Keratinocyte (primary cell): ENCODE results near the gene FAM120B. TPM values are rescaled to one million over a fixed set of nuclear protein-coding genes. Genes with fewer than 3 reads are reported as not detected.

Experiments
- DNase-seq: peaks from one replicate; pipeline ENCODE4 v3.0.0-alpha.2; 2011; ENCODE audit warnings: low read depth, missing footprints, low spot score
- FAIRE-seq: peaks from 2 replicates; lab custom pipeline; 2011; peaks lifted over from hg19 to GRCh38; lab: Jason Lieb, UNC
- H2AFZ ChIP-seq: 2 replicates; pipeline ENCODE4 v1.6.0; 2012; ENCODE audit warnings: low read length, control low read depth, inconsistent platforms; ENCODE audit not compliant: control insufficient read depth
- H3K27ac ChIP-seq: 2 replicates; pipeline ENCODE4 v1.5.1; 2011; ENCODE audit warnings: low read length; ENCODE audit not compliant: control insufficient read depth, insufficient read depth
- H3K27me3 ChIP-seq: 3 replicates; pipeline ENCODE4 v1.6.0; 2011; ENCODE audit warnings: low read length; ENCODE audit not compliant: control insufficient read depth, insufficient read depth; ENCODE audit errors: extremely low read depth
- H3K36me3 ChIP-seq, 2 experiments: 2 replicates in 1 of 2; 3 replicates in 1 of 2; pipeline ENCODE4 v1.5.1; 2011; ENCODE audit warnings: low read length in 2 of 2, mild to moderate bottlenecking in 1 of 2; ENCODE audit not compliant: control insufficient read depth in 2 of 2, insufficient read depth in 2 of 2; ENCODE audit errors: extremely low read depth in 1 of 2
- H3K4me1 ChIP-seq: 3 replicates; pipeline ENCODE4 v1.5.1; 2011; ENCODE audit warnings: low read length; ENCODE audit not compliant: control insufficient read depth, insufficient read depth; ENCODE audit errors: extremely low read depth
- H3K4me2 ChIP-seq: 3 replicates; pipeline ENCODE4 v1.6.0; 2011; ENCODE audit warnings: low read depth, low read length; ENCODE audit not compliant: control insufficient read depth, insufficient read depth; ENCODE audit errors: extremely low read depth
- H3K4me3 ChIP-seq, 3 experiments: fragments of 200-600 bp in 1 of 3; sonication (generic) in 1 of 3; 2 replicates in 2 of 3; 3 replicates in 1 of 3; pipeline ENCODE4 v1.5.1; 2011 to 2016; ENCODE audit warnings: low read length in 3 of 3, mild to moderate bottlenecking in 3 of 3, control low read depth in 2 of 3, inconsistent platforms in 1 of 3, low read depth in 1 of 3, mixed read lengths in 1 of 3, mixed run types in 1 of 3, moderate library complexity in 1 of 3; ENCODE audit not compliant: control insufficient read depth in 2 of 3, insufficient read depth in 2 of 3; ENCODE audit errors: extremely low read depth in 1 of 3
- H3K79me2 ChIP-seq: 2 replicates; pipeline ENCODE4 v1.6.0; 2012; ENCODE audit warnings: low read length; ENCODE audit not compliant: control insufficient read depth, insufficient read depth
- H3K9ac ChIP-seq: 3 replicates; pipeline ENCODE4 v1.6.0; 2011; ENCODE audit warnings: low read length; ENCODE audit not compliant: control insufficient read depth, insufficient read depth; ENCODE audit errors: extremely low read depth
- H3K9me1 ChIP-seq: 3 replicates; pipeline ENCODE4 v1.6.0; 2011; ENCODE audit warnings: low read length; ENCODE audit not compliant: control insufficient read depth, insufficient read depth; ENCODE audit errors: extremely low read depth
- H3K9me3 ChIP-seq: 2 replicates; pipeline ENCODE4 v1.5.1; 2012; ENCODE audit warnings: low read depth, low read length; ENCODE audit not compliant: control insufficient read depth
- H4K20me1 ChIP-seq: 3 replicates; pipeline ENCODE4 v1.6.0; 2011; ENCODE audit warnings: low read length; ENCODE audit not compliant: control insufficient read depth, insufficient read depth; ENCODE audit errors: extremely low read depth
- EZH2 ChIP-seq: IDR thresholded peaks from one replicate; pipeline ENCODE4 v1.6.1; 2012; ENCODE audit warnings: inconsistent platforms, mild to moderate bottlenecking, low read length, moderate library complexity
- dilution Hi-C: fragments of 300-500 bp; cut with MboI; formaldehyde crosslinking; loops from one replicate; pipeline ENCODE4 v1.7.0; 2020; ENCODE audit warnings: low sequenced_read_pairs; ENCODE audit not compliant: extremely low pct_ligation_motif_present
- polyA plus RNA-seq, 5 experiments: library from polyadenylated mRNA; depleted of rRNA in 3 of 5; stranded (reverse) in 3 of 5; stranded (forward) in 1 of 5; unstranded in 1 of 5; fragments of >200 nt; gene quantifications; 1 replicate in 1 of 5; 2 replicates in 3 of 5; 3 replicates in 1 of 5; pipeline versions ENCODE4 v1.2.1 to v1.2.3, GENCODE V29; 2011 to 2012; ENCODE audit warnings: missing spikeins in 2 of 5, low read depth in 1 of 5, low replicate concordance in 1 of 5
- TF ChIP-seq, protein P1 (sequence below), 3 experiments: IDR thresholded peaks in 1 of 3; conservative IDR thresholded peaks in 1 of 3; optimal IDR thresholded peaks in 1 of 3; 2 replicates in 2 of 3; 3 replicates in 1 of 3; pipeline versions ENCODE3 to v1.5.1; 2011; ENCODE audit warnings: low read length in 3 of 3, mild to moderate bottlenecking in 3 of 3, moderate library complexity in 2 of 3, control low read depth in 1 of 3, inconsistent platforms in 1 of 3; ENCODE audit not compliant: insufficient read depth in 2 of 3; ENCODE audit errors: extremely low read depth in 1 of 3

FAM120B gene
- polyA plus RNA-seq, 1 donor (not counting 4 experiments of a cell fraction or from before 2014, with no cell fraction given), result 17.4 TPM

DNA sequence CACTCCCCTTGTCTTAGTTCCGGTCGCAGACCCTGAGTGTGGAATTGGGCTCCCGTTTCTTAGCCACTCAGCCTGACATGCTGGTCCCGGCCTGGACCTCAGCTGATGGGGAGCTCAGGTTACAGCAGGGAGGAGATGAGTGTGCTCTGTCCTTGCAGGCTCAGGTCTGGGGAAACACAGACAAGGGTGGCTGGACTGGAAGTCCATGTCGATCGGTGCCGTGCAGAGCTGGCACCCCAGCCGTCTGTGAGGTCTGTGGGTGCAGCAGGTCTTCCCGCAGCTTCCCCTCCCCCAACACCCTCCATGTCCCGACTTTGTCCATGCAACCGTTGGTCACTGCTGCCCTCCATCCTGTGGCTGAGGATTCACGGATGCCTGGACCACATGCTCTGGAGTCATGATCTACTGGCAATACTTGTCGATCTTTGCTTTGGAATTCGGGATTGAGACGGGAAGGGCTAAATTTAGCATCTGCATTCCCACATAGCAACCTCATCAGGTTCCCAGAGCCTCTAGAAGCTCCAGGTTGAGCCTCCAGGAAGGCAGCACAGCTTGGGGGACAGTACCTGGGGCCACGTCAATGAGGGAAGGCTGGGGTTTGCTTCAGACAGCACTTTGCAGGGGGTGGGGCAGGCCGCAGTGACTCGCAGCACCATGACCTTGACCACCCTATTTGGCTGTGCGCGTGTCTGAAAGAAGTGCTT lies 127.7 kb downstream of the FAM120B start:
- Histone ChIP-seq H3K27me3 (no peaks in the 10 kb centered on the region), H3K9ac (no peak overlapping the region)

DNA sequence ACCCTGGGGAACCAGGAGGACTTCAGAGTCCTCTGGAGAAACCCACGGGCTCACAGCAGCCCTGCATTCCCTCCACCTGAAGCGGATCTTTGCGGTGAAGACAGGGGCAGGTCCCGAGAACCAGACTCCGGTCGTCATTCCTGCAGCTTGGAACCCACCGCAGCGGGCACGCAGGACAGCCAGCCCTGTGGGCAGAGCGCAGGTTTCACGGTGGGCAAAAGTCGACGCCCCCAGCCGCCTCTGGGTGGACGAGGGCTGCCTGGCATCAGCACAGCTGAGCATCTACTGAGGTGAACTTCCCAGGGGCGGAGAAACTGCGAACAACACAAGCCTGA lies 128.2 kb downstream of the FAM120B start:
- H3K36me3 ChIP-seq, result no peaks in the 10 kb centered on the region
- peaks cover 16% of the 10 kb centered on the region for H3K4me1 ChIP-seq
- no peak overlapping the region for H3K27ac ChIP-seq
- H3K79me2 ChIP-seq, result no peaks in the 10 kb centered on the region
- no peak overlapping the region for H2AFZ ChIP-seq
- no peak for DNase-seq
- no peak for TF ChIP-seq EZH2
- TF ChIP-seq, protein P1, sequence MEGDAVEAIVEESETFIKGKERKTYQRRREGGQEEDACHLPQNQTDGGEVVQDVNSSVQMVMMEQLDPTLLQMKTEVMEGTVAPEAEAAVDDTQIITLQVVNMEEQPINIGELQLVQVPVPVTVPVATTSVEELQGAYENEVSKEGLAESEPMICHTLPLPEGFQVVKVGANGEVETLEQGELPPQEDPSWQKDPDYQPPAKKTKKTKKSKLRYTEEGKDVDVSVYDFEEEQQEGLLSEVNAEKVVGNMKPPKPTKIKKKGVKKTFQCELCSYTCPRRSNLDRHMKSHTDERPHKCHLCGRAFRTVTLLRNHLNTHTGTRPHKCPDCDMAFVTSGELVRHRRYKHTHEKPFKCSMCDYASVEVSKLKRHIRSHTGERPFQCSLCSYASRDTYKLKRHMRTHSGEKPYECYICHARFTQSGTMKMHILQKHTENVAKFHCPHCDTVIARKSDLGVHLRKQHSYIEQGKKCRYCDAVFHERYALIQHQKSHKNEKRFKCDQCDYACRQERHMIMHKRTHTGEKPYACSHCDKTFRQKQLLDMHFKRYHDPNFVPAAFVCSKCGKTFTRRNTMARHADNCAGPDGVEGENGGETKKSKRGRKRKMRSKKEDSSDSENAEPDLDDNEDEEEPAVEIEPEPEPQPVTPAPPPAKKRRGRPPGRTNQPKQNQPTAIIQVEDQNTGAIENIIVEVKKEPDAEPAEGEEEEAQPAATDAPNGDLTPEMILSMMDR (optimal IDR thresholded peaks at IDR 0.05 in 1 of 3, IDR thresholded peaks at IDR 0.05 in 1 of 3, conservative IDR thresholded peaks at IDR 0.05 in 1 of 3; ENCODE audit: extremely low read depth in 1 of 3, insufficient read depth in 2 of 3, low read length in 3 of 3), result no peak
- H3K4me2 ChIP-seq, result no peak overlapping the region
- FAIRE-seq, result no peak
- dilution Hi-C loops, result no loop called here
- H3K4me3 ChIP-seq, result no peak overlapping the region
- H3K9ac ChIP-seq, result no peak overlapping the region
- no peaks in the 10 kb centered on the region for H4K20me1 ChIP-seq
- no peaks in the 10 kb centered on the region for H3K9me1 ChIP-seq
- H3K27me3 ChIP-seq, result no peaks in the 10 kb centered on the region
- H3K9me3 ChIP-seq, result no peaks in the 10 kb centered on the region

More for the DNA sequence above, 127.7 kb downstream of the FAM120B start:
- Histone ChIP-seq H3K36me3 (no peaks in the 10 kb centered on the region), H2AFZ (no peak overlapping the region), H3K9me3 (no peaks in the 10 kb centered on the region), H3K4me2 (no peak overlapping the region), H3K4me3 (no peak overlapping the region), H3K4me1 (peaks cover 14% of the 10 kb centered on the region), H3K27ac (no peak overlapping the region), H4K20me1 (no peaks in the 10 kb centered on the region), H3K79me2 (no peaks in the 10 kb centered on the region), H3K9me1 (no peaks in the 10 kb centered on the region)
- FAIRE-seq, result no peak
- DNase-seq, result no peak
- dilution Hi-C loops, result no loop called here
- TF ChIP-seq, protein P1 (optimal IDR thresholded peaks at IDR 0.05 in 1 of 3, IDR thresholded peaks at IDR 0.05 in 1 of 3, conservative IDR thresholded peaks at IDR 0.05 in 1 of 3; ENCODE audit: extremely low read depth in 1 of 3, insufficient read depth in 2 of 3, low read length in 3 of 3), result no peak
- no peak for TF ChIP-seq EZH2
